ENCODE data around the gene FAM20C.
"Not testable (repeated sequence)": the region's sequence is repeated elsewhere in the genome, so short reads cannot be mapped to it uniquely, and the experiment has no call there.

FAM20C gene

DNA sequence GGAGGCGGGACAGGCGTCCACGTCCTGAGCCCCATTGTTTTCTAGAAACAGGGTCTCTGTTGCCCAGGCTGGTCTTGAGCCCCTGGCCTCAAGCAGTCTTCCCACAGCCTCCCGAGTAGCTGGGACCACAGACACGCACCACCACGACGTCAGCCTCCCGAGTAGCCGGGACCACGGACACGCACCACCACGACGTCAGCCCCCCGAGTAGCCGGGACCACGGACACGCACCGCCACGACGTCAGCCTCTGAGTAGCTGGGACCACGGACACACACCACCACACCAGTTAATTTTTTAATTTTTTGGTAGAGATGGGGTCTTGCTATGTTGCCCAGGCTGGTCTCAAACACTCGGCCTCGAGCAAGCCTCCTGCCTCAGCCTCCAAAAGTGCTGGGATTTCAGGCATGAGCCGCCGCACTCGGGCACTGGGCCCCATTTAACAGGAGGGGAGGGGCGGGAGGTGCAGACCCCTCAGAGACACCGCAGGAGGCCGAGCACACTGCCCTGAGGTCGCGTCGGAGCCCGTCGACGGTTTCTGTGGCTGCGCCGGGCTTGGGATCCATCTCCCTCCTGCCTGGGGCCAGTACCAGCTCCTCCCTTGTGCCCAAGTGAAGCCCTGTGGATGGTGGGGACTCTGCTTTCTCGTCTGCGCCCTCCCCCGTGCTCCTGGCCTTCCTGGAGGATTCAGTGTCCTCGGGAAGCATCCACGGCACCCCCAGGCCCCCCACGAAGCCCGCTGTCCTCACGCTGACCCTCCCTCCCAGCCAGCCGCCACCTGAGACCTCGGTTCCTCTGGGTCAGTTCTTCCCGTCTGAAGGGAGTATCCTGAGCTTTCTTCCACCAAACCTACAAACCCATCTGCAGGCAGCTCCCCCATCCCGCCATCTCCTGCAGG lies 13.0 kb downstream of the FAM20C start:
- no peak for FAIRE-seq

GRCh38 chr7:206351-206750 lies 14.0 kb downstream of the FAM20C start:
- not testable (repeated sequence) for FAIRE-seq

More for the DNA sequence above, 13.0 kb downstream of the FAM20C start:
- DNase-seq (ENCODE audit: insufficient read length, low spot score) = no peak

GRCh38 chr7:207418-208129 lies 15.2 kb downstream of the FAM20C start:
- DNase-seq (ENCODE audit: insufficient read length, low spot score) = no peak
- FAIRE-seq = no peak

More at GRCh38 chr7:206351-206750, 14.0 kb downstream of the FAM20C start:
- DNase-seq (ENCODE audit: insufficient read length, low spot score) = not testable (repeated sequence)

GRCh38 chr7:208130-208673 lies 15.8 kb downstream of the FAM20C start:
- FAIRE-seq = no peak
- DNase-seq (ENCODE audit: insufficient read length, low spot score) = no peak

DNA sequence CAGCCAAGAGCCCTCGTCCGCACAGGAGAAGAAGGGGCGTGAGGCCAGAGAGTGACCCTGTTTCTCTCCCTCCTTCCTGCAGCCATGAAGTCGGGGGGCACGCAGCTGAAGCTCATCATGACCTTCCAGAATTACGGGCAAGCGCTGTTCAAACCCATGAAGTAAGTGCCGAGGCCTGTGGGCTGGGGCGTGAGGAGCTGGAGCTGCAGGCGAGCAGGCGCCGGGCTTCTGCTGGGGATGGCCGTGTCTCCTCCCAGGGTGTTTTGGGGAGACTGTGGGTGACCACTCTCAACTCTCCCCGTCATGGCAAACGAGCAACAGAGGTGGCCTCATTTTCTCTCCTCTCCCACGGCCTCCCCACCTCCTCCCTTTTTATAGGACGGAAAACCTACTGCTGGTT lies 16.4 kb downstream of the FAM20C start:
- DNase-seq (ENCODE audit: insufficient read length, low spot score) (no peak), FAIRE-seq (no peak)

- FAIRE-seq = no peak
- no peak for DNase-seq (ENCODE audit: insufficient read length, low spot score)
Observed at GRCh38 chr7:209416-209815, 17.0 kb downstream of the FAM20C start.

DNA sequence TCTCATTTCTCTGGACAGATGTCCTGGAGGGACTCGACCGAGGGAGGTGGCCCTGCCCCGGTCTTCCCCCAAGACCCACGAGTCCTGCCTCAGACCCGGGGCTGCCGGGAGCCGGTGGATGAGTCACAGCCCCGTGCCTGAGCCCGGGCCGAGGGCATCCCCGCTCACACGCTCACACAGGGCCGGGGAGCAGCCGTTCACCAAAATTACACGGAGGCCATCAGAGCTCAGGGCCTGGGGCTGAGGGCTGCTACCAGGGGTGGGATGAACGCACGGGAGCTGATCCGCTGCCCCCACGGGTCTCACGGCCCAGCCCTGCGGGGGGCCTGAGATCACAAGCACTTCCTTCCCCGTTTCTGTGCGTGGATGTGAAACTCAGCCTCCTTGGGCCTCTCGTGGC lies 17.5 kb downstream of the FAM20C start:
- FAIRE-seq = no peak
- no peak for DNase-seq (ENCODE audit: insufficient read length, low spot score)

- FAIRE-seq = no peak
- DNase-seq (ENCODE audit: insufficient read length, low spot score) = no peak
Observed at GRCh38 chr7:210401-210925, 18.1 kb downstream of the FAM20C start.

DNA sequence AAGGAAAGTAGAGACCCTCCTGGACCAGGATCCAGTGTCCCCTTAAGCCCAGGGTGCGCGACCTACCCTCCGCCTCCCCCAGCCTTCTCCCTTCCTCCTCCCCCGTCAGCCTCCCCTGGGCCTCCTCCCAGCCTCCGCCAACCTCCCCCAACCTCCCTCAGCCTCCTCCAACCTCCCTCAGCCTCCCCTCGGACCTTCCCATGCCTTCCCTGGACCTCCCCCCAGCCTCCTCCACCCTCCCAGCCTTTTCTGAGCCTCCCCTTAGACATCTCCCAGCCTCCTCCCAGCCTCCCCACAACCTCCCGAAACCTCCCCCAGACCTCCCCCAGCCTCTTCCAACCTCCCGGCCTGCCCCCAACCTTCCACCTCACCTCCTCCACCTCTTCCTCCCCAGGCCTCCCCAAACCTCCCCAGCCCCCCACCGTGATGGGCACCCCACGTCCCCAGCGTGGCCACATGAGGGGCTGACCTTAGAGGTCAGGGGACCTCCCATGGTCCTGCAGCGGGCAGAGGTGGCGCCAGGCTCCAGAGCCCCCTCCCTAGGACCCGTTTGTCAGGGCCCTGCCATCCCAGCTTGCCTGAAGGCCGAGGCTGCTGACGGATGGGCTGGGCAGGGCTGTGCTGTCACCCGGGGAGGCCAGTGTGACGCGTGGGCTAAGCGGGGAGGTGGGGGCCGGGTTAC lies 18.8 kb downstream of the FAM20C start:
- FAIRE-seq (no peak), DNase-seq (ENCODE audit: insufficient read length, low spot score) (no peak)

DNA sequence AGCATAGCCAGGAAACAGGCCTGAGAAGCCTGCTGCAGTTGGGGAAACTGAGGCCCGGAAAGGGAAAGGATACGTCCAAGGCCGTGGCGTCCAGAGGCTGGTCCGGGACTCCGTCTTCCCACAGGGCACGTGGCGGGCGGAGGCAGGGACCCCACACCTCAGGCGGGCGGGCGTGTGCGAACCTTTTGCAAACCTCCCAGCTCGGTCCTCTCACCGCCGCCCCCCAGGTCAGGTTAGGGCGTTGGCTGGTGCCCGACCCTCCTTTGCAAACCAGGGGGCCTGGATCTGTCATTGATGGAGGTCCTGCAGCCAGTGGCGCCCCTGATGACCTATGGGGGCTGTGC lies 19.3 kb downstream of the FAM20C start:
- DNase-seq (ENCODE audit: insufficient read length, low spot score) (no peak), FAIRE-seq (no peak)

GRCh38 chr7:212754-213153 lies 20.4 kb downstream of the FAM20C start:
- DNase-seq (ENCODE audit: insufficient read length, low spot score) (no peak), FAIRE-seq (no peak)

DNA sequence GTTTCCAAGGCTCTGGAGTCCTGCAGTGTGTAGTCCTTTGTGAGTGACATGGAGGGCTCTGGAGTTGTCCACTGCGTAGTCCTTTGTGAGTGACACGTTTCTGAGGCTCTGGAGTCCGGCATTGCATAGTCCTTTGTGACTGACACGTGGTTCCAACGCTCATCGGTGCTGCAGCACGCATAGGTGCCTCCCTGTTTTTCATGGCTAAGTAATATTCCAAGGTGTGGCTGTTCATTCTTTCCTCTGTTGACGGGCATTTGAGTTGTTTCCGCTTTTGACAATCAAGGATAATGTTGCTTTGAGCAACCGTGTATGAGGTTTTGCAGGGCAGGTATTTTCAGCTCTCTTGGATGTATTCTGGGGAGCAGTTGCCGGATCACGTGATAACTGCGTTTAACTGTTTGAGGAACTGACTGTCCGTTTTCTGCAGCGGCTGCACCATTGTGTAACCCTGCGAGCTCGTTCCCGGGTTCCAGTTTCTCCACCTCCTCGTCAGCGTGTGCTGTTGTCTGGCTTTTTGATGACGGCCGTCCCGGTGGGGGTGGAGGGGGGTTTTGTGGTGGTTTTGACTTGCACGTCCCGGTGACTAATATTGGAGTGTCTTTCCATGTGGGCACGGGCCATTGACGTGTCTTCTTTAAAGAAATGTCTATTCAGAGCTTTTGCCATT lies 21.1 kb downstream of the FAM20C start:
- FAIRE-seq (no peak), DNase-seq (ENCODE audit: insufficient read length, low spot score) (no peak)

DNA sequence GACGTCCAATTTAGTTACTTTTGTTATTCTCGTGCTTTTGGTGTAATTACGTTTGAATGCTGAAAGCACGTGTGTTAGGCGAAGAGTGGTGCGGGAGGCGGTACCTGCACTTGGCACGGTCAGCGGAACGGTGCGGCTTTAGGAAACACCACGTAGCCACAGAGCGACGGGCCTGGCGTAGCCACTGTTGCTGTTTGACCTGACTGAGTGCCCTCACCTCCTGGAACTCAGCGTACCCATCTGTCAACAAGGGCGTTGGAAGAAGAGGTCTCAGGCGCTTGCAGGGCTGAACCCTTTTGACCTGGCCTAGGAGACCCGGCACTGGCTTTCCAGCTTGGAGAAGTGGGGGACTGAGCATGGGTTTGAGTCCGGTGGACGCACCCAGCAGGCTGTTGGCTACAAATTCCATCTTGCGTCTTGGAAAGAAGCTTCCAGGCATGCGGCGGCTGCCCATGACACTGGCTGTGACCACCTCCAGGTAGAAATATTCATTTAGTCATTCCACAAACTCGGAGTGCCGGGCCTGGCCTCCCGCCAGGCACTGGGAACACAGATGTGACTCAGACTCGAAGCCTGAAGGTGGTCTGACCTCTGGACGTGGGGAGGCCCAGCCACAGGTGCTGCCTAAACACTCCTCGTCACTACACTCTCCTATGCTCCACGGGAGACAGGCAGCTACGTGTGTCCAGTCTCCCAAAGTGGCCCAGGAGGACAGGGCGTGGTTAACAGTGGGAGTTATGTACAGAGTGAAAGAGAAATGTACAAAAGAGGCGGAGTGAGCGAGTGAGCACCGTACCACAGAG lies 22.2 kb downstream of the FAM20C start:
- no peak for FAIRE-seq

DNA sequence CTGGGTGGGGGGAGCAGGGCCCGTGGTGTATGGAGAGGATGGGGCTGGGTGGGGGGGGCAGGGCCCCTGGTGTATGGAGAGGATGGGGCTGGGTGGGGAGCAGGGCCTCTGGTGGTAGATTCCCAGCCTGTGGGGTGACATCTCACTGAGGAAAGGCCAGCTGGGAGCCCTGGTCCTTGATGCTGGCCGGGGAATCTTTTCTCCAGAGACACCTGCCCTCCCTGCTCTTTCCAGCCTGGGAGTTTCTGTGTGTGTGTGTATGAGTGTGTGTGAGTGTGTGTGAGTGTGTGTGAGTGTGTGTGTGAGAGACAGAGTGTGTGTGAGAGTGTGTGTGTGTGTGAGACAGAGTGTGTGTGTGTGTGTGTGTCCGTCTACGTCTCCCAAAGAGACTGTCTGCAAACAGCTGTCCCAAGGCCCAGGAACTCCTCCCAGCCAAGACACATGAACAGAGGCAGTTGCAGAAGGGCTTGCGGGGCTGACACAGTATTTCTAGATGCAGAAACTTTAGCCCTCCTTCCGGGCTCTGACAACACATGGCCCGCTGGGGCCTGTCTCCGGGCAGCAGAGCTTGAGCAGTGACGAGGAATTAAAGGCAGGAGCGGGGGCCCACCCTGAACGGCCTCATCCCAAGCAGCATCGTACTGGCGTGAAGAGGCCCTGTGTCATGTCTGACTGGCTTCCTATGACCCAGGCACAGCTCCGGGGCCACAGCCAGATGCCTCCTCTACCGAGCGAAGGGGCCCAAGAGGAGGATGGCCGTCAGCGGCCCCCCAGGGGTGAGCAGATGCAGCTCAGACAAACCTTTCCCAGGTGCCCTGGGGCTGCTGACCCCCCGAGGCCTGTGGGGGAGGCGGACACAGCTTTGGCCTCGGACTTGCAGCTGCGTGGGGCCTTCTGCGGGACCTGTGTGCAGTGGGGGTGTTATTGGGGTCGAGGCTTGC lies 24.3 kb downstream of the FAM20C start:
- DNase-seq (ENCODE audit: insufficient read length, low spot score) = no peak
- no peak for FAIRE-seq

More for the DNA sequence above, 22.2 kb downstream of the FAM20C start:
- DNase-seq (ENCODE audit: insufficient read length, low spot score) = no peak

DNA sequence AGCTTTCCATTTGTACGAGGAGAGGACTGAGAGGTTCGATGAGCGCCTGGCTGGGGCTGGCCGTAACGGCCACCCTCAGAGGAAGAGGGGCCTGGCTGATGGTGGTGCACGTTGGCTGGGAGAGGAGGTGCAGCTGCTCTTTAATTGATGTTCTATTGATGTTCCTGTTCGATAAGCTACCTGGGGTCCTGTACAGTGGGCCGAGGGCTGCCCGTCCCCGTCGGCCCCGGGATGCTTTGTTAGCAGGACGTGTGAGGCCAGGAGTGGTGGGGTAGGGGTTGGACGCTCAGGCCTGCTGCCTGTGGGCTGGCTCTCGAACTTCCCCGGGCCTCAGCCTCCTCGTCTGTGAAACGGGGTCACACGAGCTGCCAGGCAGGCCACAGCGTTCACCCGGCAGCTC lies 25.4 kb downstream of the FAM20C start:
- no peak for DNase-seq (ENCODE audit: insufficient read length, low spot score)
- FAIRE-seq = no peak

DNA sequence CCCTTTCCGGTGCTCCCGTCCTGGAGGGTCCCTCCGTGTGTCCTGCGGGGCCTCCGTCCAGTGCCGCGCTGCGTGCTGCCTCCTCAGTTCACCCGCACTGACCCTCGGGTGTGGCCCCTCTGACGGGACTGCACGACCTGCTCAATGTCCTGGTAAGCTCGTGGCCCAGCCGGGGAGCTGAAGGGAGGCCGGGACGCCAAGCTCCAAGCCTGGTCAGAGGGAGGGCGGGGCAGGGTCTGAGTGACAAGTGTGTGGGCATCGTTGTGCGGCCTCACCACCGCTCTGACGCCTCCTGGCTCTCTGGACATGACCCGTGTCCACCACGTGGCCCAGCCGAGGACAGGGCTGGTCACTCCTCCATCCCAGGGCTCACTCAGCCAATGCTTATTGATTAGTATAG lies 25.9 kb downstream of the FAM20C start:
- FAIRE-seq (no peak), DNase-seq (ENCODE audit: insufficient read length, low spot score) (no peak)

DNA sequence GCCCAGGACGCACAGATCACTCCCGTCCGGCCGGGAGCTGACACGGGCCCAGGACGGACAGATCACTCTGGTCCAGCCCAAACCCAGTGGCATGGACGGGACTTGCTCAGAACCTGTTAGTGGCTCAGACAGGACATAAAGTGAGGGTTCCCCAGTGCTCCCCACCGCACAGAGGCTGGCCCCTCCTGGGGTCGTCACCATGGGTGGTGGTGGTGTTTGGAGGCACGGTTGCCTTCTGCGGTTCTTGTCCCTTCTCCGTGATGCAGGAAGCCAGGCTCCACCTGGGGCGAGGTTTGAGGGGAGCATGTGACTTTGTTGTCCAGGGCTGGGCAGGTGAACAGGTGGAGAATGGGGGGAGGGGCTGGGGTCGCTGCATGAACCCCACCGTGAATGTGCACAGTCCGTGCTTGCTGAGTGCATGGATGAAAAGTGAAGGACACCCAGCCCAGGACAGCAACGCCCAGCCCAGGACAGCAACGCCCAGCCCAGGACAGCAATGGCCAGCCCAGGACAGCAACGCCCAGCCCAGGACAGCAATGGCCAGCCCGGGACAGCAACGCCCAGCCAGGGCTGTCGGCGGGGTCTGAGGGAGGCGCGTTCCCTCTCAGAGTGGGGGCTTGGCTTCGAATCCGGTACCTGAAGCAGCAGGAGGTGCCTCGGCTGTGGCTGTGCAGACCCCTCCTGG lies 26.7 kb downstream of the FAM20C start:
- FAIRE-seq = no peak

DNA sequence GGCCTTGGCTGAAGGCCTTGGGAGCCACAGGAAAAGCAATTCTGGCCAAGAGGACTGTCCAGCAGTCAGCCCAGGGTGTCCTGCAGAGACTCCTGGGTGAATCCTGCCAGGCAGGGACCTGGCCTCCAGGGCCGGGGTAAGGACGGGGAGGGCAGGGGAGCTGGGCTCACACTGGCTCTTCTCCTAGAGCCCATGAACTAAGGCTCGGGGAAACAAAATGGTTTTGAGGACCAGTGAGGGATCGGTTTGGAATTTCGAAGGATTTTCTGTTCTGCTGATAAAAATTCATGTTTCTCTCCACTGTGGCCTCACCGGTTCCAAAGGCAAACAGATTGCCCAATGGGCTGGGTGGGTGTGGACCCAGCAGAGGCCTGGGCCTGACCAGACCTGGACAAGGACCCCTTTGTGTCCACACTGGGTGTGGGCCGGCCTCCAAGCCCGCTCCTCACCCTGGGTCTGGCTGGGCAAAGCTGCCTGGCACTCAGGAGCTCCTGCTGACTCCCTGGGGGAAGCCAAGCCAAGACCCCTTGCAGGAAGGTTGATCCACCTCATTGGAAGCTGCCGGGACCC lies 27.3 kb downstream of the FAM20C start:
- FAIRE-seq = no peak
- DNase-seq (ENCODE audit: insufficient read length, low spot score) = no peak

More for the DNA sequence above, 26.7 kb downstream of the FAM20C start:
- no peak for DNase-seq (ENCODE audit: insufficient read length, low spot score)
